GM23338 (cell line): ENCODE measurements around the gene CRADD.

Source experiments
- CREB1 ChIP-seq: fragments of 250-450 bp; sonication (Bioruptor Pico); IDR thresholded peaks from 2 replicates; pipeline ENCODE4 v1.5.0; 2020; ENCODE audit warnings: low read depth, mild to moderate bottlenecking, moderate library complexity
- EZH2 ChIP-seq: fragments of 200-600 bp; sonication (generic); IDR thresholded peaks from one replicate; pipeline ENCODE4 v1.8.0; 2017; ENCODE audit warnings: antibody characterized with exemption, mild to moderate bottlenecking, low read depth; ENCODE audit not compliant: unreplicated experiment
- ZNF331 ChIP-seq: fragments of 250-450 bp; sonication (Bioruptor Pico); IDR thresholded peaks from 2 replicates; pipeline ENCODE4 v1.5.0; 2020; ENCODE audit warnings: low read depth, mild to moderate bottlenecking, moderate library complexity
- TF ChIP-seq, protein P1 (sequence below), 2 experiments: fragments of 200-600 bp in 1 of 2; sonication (generic) in 1 of 2; conservative IDR thresholded peaks; 2 replicates each; pipeline versions ENCODE4 v1.5.1 to v1.6.1; 2016 to 2017; ENCODE audit warnings: antibody characterized with exemption in 2 of 2, low read depth in 2 of 2, mild to moderate bottlenecking in 2 of 2, moderate library complexity in 1 of 2

DNA sequence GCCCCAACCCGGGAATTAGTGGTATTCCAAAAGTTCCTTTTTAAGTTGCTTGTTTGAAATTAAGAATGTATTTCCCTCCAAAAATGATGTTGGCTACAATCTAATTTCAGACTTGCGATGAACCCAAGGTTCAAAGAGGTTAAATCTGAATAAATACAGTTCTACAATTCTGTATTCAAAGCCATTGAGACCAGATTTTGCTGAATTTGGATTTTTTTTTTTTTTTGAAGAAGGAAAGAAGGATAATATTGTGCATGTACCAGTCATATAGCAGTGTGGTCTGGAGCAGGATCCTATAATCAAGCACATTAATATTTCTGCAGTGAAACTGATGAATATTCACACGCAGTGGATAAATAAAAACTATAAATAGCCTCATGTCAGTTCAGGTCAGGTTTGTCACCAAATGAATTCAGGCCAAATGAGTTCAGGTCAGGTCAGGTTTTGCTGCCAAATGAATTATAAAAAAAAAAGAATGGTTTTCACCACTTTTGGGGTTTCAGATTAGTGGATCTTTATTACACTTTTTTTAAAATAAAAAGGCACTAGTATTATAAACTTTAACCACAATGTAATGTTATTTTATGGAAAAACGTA is 69.5 kb downstream of the CRADD start:
- TF ChIP-seq, protein P1, sequence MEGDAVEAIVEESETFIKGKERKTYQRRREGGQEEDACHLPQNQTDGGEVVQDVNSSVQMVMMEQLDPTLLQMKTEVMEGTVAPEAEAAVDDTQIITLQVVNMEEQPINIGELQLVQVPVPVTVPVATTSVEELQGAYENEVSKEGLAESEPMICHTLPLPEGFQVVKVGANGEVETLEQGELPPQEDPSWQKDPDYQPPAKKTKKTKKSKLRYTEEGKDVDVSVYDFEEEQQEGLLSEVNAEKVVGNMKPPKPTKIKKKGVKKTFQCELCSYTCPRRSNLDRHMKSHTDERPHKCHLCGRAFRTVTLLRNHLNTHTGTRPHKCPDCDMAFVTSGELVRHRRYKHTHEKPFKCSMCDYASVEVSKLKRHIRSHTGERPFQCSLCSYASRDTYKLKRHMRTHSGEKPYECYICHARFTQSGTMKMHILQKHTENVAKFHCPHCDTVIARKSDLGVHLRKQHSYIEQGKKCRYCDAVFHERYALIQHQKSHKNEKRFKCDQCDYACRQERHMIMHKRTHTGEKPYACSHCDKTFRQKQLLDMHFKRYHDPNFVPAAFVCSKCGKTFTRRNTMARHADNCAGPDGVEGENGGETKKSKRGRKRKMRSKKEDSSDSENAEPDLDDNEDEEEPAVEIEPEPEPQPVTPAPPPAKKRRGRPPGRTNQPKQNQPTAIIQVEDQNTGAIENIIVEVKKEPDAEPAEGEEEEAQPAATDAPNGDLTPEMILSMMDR (conservative IDR thresholded peaks at IDR 0.05; ENCODE audit: low read depth in 2 of 2) = no peak
- TF ChIP-seq CREB1 (CRISPR knock-in tag) = no peak
- TF ChIP-seq EZH2 = no peak
- no peak for TF ChIP-seq ZNF331 (CRISPR knock-in tag)
